ENCODE results near the gene S100A6.

DNA sequence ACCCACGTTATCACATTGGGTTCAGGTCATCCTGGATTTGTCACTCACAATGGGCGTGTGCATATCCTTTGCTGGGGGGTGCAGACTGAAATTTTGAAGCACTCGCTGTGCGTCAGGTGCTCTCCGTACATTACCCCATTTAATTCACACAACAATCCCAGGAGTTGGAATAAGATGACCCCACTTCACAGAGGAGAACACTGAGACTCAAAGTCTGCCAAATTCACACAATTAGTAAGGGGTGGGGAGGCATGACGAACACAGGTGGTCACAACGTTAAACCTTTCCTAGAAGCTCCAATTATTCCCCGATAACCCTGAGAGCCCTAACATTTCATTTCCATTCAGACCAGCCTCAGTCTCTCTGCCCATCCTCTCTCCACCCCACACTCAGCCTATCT lies 33.7 kb upstream of the S100A6 start:
- TF ChIP-seq, protein P1, sequence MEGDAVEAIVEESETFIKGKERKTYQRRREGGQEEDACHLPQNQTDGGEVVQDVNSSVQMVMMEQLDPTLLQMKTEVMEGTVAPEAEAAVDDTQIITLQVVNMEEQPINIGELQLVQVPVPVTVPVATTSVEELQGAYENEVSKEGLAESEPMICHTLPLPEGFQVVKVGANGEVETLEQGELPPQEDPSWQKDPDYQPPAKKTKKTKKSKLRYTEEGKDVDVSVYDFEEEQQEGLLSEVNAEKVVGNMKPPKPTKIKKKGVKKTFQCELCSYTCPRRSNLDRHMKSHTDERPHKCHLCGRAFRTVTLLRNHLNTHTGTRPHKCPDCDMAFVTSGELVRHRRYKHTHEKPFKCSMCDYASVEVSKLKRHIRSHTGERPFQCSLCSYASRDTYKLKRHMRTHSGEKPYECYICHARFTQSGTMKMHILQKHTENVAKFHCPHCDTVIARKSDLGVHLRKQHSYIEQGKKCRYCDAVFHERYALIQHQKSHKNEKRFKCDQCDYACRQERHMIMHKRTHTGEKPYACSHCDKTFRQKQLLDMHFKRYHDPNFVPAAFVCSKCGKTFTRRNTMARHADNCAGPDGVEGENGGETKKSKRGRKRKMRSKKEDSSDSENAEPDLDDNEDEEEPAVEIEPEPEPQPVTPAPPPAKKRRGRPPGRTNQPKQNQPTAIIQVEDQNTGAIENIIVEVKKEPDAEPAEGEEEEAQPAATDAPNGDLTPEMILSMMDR (IDR thresholded peaks at IDR 0.05 in 4 of 5, conservative IDR thresholded peaks at IDR 0.05 in 1 of 5) = no peak
- TF ChIP-seq POLR2A (IDR thresholded peaks at IDR 0.05) = no peak

All from gastrocnemius medialis (tissue), 4 donors.